ENCODE data around the gene GLYR1. TPM values are rescaled to one million over a fixed set of nuclear protein-coding genes. Genes with fewer than 3 reads are reported as not detected.

Gene GLYR1
- total and polyA plus RNA-seq, 2 experiments from 2014 or later: 59.9 to 105 TPM

GRCh38 chr16:4855804-4856203 lies 8.7 kb upstream of the GLYR1 start:
- Histone ChIP-seq H3K9me2 (ENCODE audit: insufficient read depth) (no peaks in the 10 kb centered on the region), H3K4me3 (no peak overlapping the region), H3K79me2 (replicated peaks; ENCODE audit: insufficient read depth) (peaks cover 34% of the 10 kb centered on the region), H3K4me1 (ENCODE audit: insufficient read depth) (no peaks in the 10 kb centered on the region), H3K27me3 (ENCODE audit: insufficient read depth) (no peaks in the 10 kb centered on the region), H2AFZ (no peak overlapping the region), H3K4me2 (no peak overlapping the region), H3F3A (replicated peaks; ENCODE audit: low read depth) (0 out of 2 replicates have a peak, but pooled peaks cover 2% of the 10 kb centered on the region), H3K36me3 (ENCODE audit: insufficient read depth) (peaks cover 42% of the 10 kb centered on the region), H4K20me1 (replicated peaks; ENCODE audit: insufficient read depth) (peaks cover 15% of the 10 kb centered on the region), H3K27ac (ENCODE audit: low read depth) (no peak overlapping the region)
- Mint-ChIP-seq H3K36me3 (ENCODE audit: low read depth) (peaks cover 66% of the 10 kb centered on the region), H3K9me3 (no peaks in the 10 kb centered on the region), H3K4me3 (no peak overlapping the region), H3K27ac (no peak overlapping the region), H3K4me1 (peaks cover 4% of the 10 kb centered on the region; the same call in 2 of the 3 replicates), H3K27me3 (ENCODE audit: insufficient read depth, low read depth, poor library complexity) (peaks cover 5% of the 10 kb centered on the region)
- no peak for TF ChIP-seq STAT1 (IDR thresholded peaks at IDR 0.05; ENCODE audit: unreplicated experiment)
- TF ChIP-seq EZH2phosphoT487 (IDR thresholded peaks at IDR 0.05; ENCODE audit: unreplicated experiment): no peak
- TF ChIP-seq NANOG (IDR thresholded peaks at IDR 0.05; ENCODE audit: borderline replicate concordance): no peak
- TF ChIP-seq REST (IDR thresholded peaks at IDR 0.05; ENCODE audit: unreplicated experiment): no peak
- TF ChIP-seq POLR2AphosphoS5 (IDR thresholded peaks at IDR 0.05; ENCODE audit: low read depth): no peak
- no peak for TF ChIP-seq JUNB (IDR thresholded peaks at IDR 0.05; ENCODE audit: unreplicated experiment)
- TF ChIP-seq EZH2 (IDR thresholded peaks at IDR 0.05; ENCODE audit: low read depth, unreplicated experiment): no peak
- no peak for TF ChIP-seq ZNF114 (CRISPR knock-in tag; IDR thresholded peaks at IDR 0.05)
- TF ChIP-seq ETS1 (IDR thresholded peaks at IDR 0.05): no peak
- no peak for TF ChIP-seq CTCF (conservative IDR thresholded peaks at IDR 0.05; ENCODE audit: low read depth in 2 of 2)
- no peak for TF ChIP-seq ZNF331 (CRISPR knock-in tag; IDR thresholded peaks at IDR 0.05; ENCODE audit: low read depth)
- no peak for TF ChIP-seq CREB1 (CRISPR knock-in tag; IDR thresholded peaks at IDR 0.05; ENCODE audit: low read depth)
- no peak for TF ChIP-seq ZNF462 (CRISPR knock-in tag; IDR thresholded peaks at IDR 0.05)
- DNase-seq (ENCODE audit: low spot score) (no peak), ATAC-seq (no peak)

All from GM23338 (cell line).